Tibial artery (tissue), 4 donors: ENCODE results near the gene BRI3BP.
A peak's percentile ranks its signal among the peaks of the same experiment; 100 is the strongest.
"Not testable (repeated sequence)": the region's sequence is repeated elsewhere in the genome, so short reads cannot be mapped to it uniquely, and the experiment has no call there.

Experiments
- DNase-seq, 2 donors: peaks; one replicate each; pipeline ENCODE4 v3.0.0-alpha.2; 2019
- H3K27ac ChIP-seq, 2 donors: fragments of 200-600 bp; sonication (generic) in 1 of 2; 1 replicate in 1 of 2; 2 replicates in 1 of 2; pipeline ENCODE4 v1.5.1; 2018 to 2019; ENCODE audit warnings: mild to moderate bottlenecking in 1 of 2
- H3K27me3 ChIP-seq, 2 donors: fragments of 200-600 bp; sonication (generic) in 1 of 2; one replicate each; pipeline versions ENCODE4 v1.5.1 to v1.6.0; 2016 to 2019
- H3K36me3 ChIP-seq, 3 donors: fragments of 200-600 bp; sonication (generic) in 2 of 3; one replicate each; pipeline ENCODE4 v1.5.1; 2016 to 2019; ENCODE audit warnings: mild to moderate bottlenecking in 2 of 3
- H3K4me1 ChIP-seq, 4 donors: fragments of 200-600 bp; sonication (generic) in 2 of 4; 1 replicate in 3 of 4; 2 replicates in 1 of 4; pipeline ENCODE4 v1.5.1; 2016 to 2019
- H3K4me3 ChIP-seq, 2 donors: fragments of 200-600 bp; sonication (generic) in 1 of 2; 1 replicate in 1 of 2; 2 replicates in 1 of 2; pipeline ENCODE4 v1.5.1; 2018 to 2019; ENCODE audit warnings: mild to moderate bottlenecking in 2 of 2
- H3K9me3 ChIP-seq, 3 donors: fragments of 200-600 bp; sonication (generic) in 1 of 3; one replicate each; pipeline ENCODE4 v1.5.1; 2016 to 2019
- intact Hi-C: fragments of 100-400 bp; cut with DNase I; formaldehyde crosslinking; loops from one replicate; pipeline ENCODE4 v1.15.0; 2023; ENCODE audit warnings: low total_unique reads
- TF ChIP-seq, protein P1 (sequence below), 2 experiments: fragments of 200-600 bp in 1 of 2; fragments of 450-650 bp in 1 of 2; IDR thresholded peaks; one replicate each; pipeline ENCODE4 v1.5.1; 2017 to 2019; ENCODE audit warnings: antibody characterized with exemption in 2 of 2, mild to moderate bottlenecking in 1 of 2, moderate library complexity in 1 of 2

Gene BRI3BP

DNA sequence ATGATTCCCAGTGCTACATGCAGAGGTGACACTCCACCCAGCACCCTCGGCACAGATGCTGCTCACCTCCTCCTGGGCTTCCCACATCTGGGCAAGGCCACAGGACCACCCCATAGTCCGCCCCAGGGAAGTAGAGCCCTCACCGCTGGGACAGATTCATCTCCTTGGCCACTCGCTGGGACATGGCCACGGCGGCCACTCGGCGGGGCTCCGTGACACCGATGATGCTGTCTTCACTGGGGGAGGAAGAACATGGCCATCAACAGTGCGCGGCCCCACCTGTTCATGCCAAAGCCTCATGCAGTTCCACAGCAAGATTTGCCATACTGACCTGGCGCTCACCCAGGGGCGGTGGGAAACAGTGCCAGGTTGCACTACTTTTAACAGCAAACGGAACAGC lies 18.2 kb upstream of the BRI3BP start:
- H3K9me3 ChIP-seq, result no peaks in the 10 kb centered on the region
- H3K4me3 ChIP-seq, result no peak overlapping the region
- H3K36me3 ChIP-seq, result peaks cover 70 to 96% (median 80%) of the 10 kb centered on the region in 3 donors
- H3K27me3 ChIP-seq, result no peaks in the 10 kb centered on the region
- intact Hi-C loops, result no loop called here
- DNase-seq, result no peak
- H3K27ac ChIP-seq, result no peak overlapping the region
- no peaks in the 10 kb centered on the region for H3K4me1 ChIP-seq
- TF ChIP-seq, protein P1, sequence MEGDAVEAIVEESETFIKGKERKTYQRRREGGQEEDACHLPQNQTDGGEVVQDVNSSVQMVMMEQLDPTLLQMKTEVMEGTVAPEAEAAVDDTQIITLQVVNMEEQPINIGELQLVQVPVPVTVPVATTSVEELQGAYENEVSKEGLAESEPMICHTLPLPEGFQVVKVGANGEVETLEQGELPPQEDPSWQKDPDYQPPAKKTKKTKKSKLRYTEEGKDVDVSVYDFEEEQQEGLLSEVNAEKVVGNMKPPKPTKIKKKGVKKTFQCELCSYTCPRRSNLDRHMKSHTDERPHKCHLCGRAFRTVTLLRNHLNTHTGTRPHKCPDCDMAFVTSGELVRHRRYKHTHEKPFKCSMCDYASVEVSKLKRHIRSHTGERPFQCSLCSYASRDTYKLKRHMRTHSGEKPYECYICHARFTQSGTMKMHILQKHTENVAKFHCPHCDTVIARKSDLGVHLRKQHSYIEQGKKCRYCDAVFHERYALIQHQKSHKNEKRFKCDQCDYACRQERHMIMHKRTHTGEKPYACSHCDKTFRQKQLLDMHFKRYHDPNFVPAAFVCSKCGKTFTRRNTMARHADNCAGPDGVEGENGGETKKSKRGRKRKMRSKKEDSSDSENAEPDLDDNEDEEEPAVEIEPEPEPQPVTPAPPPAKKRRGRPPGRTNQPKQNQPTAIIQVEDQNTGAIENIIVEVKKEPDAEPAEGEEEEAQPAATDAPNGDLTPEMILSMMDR (IDR thresholded peaks at IDR 0.05), result no peak

DNA sequence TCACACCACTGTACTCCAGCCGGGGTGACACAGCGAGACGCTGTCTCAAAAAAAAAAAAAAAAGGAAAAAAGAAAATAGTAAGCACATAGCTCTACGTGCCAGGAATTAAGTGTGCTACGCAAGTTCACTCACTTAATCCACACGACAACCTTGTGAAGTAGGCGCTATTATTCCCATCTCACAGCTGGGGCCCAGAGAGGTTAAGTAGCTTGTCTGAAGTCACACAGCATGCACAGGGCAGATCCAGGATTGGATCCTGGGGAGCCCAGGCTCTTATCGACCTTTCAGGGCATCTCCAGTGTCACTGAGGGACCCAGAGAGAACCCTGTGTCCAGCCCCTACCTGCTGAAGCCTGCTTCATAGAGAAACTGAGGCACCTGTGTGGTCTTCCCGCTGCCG lies 16.4 kb upstream of the BRI3BP start:
- TF ChIP-seq, protein P1 (IDR thresholded peaks at IDR 0.05), result no peak
- Histone ChIP-seq H3K4me1 (no peaks in the 10 kb centered on the region), H3K36me3 (peaks cover 74 to 96% (median 80%) of the 10 kb centered on the region in 3 donors), H3K9me3 (no peaks in the 10 kb centered on the region), H3K4me3 (no peak overlapping the region), H3K27ac (no peak overlapping the region), H3K27me3 (no peaks in the 10 kb centered on the region)
- intact Hi-C loops, result no loop called here
- no peak for DNase-seq

DNA sequence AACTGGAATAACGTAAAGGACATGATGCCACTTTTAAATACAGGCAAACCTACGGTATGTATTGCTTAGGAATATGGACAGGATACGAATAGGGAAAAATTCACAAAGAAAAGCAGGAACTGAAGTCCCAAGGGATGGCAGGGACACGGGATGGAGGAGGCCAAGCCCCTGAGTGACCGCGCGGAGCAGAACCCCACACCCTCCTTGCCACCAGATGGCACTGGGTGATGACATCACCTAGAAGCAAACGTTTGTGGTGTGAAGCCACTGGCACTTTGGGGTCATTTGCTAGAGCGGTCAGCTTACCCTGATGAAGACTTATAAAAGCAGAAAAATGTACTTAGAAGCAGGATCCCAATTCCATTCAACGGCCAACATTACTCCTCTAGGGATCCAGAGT lies 13.9 kb upstream of the BRI3BP start:
- no peak overlapping the region for H3K27ac ChIP-seq
- no peaks in the 10 kb centered on the region for H3K9me3 ChIP-seq
- TF ChIP-seq, protein P1 (IDR thresholded peaks at IDR 0.05), result no peak
- no peaks in the 10 kb centered on the region for H3K27me3 ChIP-seq
- H3K4me1 ChIP-seq, result no peaks in the 10 kb centered on the region
- H3K36me3 ChIP-seq, result peaks cover 81 to 97% (median 94%) of the 10 kb centered on the region in 3 donors
- H3K4me3 ChIP-seq, result no peak overlapping the region
- DNase-seq, result no peak
- intact Hi-C loops, result no loop called here

DNA sequence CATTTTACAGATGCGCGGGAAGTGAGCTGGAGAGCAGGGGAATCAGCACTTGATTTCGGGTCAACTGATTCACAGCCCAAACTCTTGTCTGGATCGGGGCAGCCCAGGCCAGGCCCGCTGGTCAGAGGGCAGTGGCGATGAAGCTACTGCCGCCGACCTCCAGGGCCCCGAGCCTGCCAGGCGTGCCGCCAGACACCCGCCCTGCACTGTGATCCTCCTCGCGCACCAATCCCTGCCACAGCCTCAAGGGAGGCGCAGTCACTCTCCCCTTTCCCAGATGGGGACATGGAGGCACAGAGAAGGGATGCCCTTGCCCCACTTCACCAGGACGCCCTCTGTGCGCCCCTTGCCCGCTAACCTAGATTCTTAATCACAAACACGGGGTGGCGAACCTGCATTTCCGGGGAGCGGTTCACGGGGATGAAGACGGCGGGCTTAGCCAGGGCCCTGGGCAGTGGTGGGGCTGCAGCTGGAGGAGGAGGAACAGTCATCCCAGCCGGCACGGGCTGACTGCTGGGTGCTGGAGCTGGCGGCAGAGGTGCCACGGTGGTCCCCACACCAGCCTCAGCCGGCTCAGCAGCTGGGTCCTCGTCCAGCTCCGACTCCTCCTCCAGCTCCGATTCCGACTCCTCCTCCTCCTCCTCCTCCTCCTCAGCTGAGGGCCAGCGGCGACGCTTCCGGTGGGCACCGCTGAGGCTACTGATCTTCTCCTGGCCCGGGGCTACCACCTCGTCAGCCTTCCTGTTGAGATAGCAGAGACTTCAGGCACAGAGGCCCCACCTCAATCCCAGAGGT lies 13.2 kb upstream of the BRI3BP start:
- TF ChIP-seq, protein P1 (IDR thresholded peaks at IDR 0.05), result no peak
- intact Hi-C loops, result no loop called here
- no peaks in the 10 kb centered on the region for H3K4me1 ChIP-seq
- DNase-seq, result no peak
- H3K9me3 ChIP-seq, result no peaks in the 10 kb centered on the region
- H3K36me3 ChIP-seq, result peaks cover 79 to 97% (median 94%) of the 10 kb centered on the region in 3 donors
- H3K27me3 ChIP-seq, result no peaks in the 10 kb centered on the region
- no peak overlapping the region for H3K27ac ChIP-seq
- H3K4me3 ChIP-seq, result no peak overlapping the region

DNA sequence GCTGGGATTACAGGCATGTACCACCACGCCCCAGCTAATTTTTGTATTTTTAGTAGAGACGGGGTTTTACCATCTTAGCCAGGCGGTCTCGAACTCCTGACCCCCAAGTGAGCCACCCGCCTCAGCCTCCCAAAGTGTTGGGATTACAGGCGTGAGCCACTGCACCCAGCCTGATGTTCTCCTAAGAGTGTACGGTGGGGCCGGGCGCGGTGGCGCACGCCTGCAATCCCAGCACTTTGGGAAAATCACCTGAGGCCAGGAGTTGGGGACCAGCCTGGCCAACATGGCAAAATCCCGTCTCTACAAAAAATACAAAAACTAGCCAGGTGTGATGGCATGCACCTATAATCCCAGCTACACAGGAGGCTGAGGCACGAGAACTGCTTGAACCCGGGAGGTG lies 6.6 kb upstream of the BRI3BP start:
- intact Hi-C loops, H3K9me3 ChIP-seq, H3K27ac ChIP-seq, H3K4me1 ChIP-seq, DNase-seq, H3K4me3 ChIP-seq, H3K27me3 ChIP-seq: not testable (repeated sequence)
- peaks cover 19 to 46% (median 34%) of the 10 kb centered on the region in 3 donors for H3K36me3 ChIP-seq

DNA sequence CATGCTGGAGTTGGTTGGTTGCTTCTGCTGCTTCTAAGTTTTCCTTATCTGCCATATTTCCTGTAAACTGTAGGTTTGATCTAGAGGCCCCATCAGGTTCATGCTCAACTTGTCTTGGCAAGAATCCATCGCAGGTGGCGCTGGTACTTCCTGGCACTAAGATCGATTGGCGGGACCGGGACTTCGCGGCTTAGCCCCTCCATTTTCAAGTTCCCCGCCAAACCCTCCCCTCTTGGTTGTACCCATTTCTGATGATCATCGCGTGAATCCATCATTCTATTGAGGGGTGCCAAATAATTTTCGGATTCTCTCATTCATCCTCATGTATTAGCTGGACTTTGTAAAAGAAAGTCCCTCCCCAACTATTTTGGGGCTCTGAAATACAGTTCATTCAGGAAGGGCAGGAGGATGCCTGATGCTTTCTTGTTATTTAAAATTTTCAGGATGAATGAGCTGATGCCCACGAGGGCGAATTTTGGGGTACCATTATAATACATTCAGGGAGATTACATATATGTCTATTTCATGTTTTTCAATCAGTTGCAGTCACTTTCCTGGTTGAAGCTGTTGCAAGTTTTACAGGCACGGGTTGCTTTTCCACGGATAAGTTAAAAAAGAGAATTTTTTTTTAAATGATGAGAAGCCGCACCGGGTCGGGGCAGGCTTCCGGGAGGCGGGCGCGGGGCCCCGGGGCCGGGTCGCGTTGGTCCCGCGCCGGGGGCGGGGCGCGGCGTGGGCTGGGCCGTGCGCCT lies 395 bp upstream of the BRI3BP start:
- H3K27ac ChIP-seq, result no peak overlapping the region
- intact Hi-C loops, result no loop called here
- no peaks in the 10 kb centered on the region for H3K36me3 ChIP-seq
- peak overlapping the region; percentile 63 to 68 for H3K4me3 ChIP-seq
- H3K4me1 ChIP-seq, result peaks cover 0 to 20% (median 16%) of the 10 kb centered on the region in 4 donors
- no peaks in the 10 kb centered on the region for H3K9me3 ChIP-seq
- peak in 1 of 2 donors; percentile 33 for DNase-seq
- no peaks in the 10 kb centered on the region for H3K27me3 ChIP-seq
- TF ChIP-seq, protein P1 (IDR thresholded peaks at IDR 0.05), result no peak
